H9 (cell line): Measurements from ENCODE around the gene FBXO2. TPM values are rescaled to one million over a fixed set of nuclear protein-coding genes. Genes with fewer than 3 reads are reported as not detected.

Source experiments
- DNase-seq: peaks from one replicate; pipeline ENCODE4 v3.0.0-alpha.2; 2017
- H2AFZ ChIP-seq: one replicate; pipeline ENCODE4 v1.6.1; 2013; ENCODE audit warnings: mild to moderate bottlenecking, low read length, control low read depth, moderate library complexity
- H2AK5ac ChIP-seq: 2 replicates; pipeline ENCODE4 v1.6.1; 2013; ENCODE audit warnings: low read length, control low read depth, mixed read lengths; ENCODE audit not compliant: insufficient read length
- H2BK120ac ChIP-seq: one replicate; pipeline ENCODE4 v1.6.1; 2013; ENCODE audit warnings: low read depth, mild to moderate bottlenecking, low read length, control low read depth, inconsistent platforms; ENCODE audit not compliant: poor library complexity, severe bottlenecking
- H2BK12ac ChIP-seq: 2 replicates; pipeline ENCODE4 v1.6.1; 2013; ENCODE audit warnings: low read length, control low read depth, mixed read lengths, low read depth; ENCODE audit not compliant: insufficient read length
- H2BK15ac ChIP-seq: 2 replicates; pipeline ENCODE4 v1.6.1; 2013; ENCODE audit warnings: low read depth, low read length, control low read depth
- H2BK20ac ChIP-seq: one replicate; pipeline ENCODE4 v1.6.1; 2013; ENCODE audit warnings: low read depth, mild to moderate bottlenecking, low read length, control low read depth, inconsistent platforms; ENCODE audit not compliant: poor library complexity, severe bottlenecking
- H2BK5ac ChIP-seq: 2 replicates; pipeline ENCODE4 v1.6.1; 2013; ENCODE audit warnings: low read length, control low read depth, mixed read lengths; ENCODE audit not compliant: insufficient read length
- H3K14ac ChIP-seq: 2 replicates; pipeline ENCODE4 v1.6.1; 2013; ENCODE audit warnings: low read length, control low read depth; ENCODE audit not compliant: insufficient read depth
- H3K18ac ChIP-seq: 2 replicates; pipeline ENCODE4 v1.6.1; 2013; ENCODE audit warnings: low read depth, mild to moderate bottlenecking, mixed read lengths, low read length, control low read depth; ENCODE audit not compliant: insufficient read length
- H3K23ac ChIP-seq: 2 replicates; pipeline ENCODE4 v1.6.1; 2013; ENCODE audit warnings: low read length, control low read depth, mixed read lengths, low read depth; ENCODE audit not compliant: insufficient read length
- H3K23me2 ChIP-seq: 2 replicates; pipeline ENCODE4 v1.6.1; 2013; ENCODE audit warnings: low read depth, mild to moderate bottlenecking, mixed read lengths, low read length, control low read depth; ENCODE audit not compliant: insufficient read length, poor library complexity, severe bottlenecking
- H3K27ac ChIP-seq: 2 replicates; pipeline ENCODE4 v1.5.1; 2013; ENCODE audit warnings: low read length, control low read depth, mixed read lengths, low read depth; ENCODE audit not compliant: insufficient read length
- H3K27me3 ChIP-seq: 2 replicates; pipeline ENCODE4 v1.6.1; 2013; ENCODE audit warnings: low read length, control low read depth, inconsistent platforms; ENCODE audit not compliant: insufficient read depth
- H3K4ac ChIP-seq: 2 replicates; pipeline ENCODE4 v1.6.1; 2013; ENCODE audit warnings: low read depth, mild to moderate bottlenecking, control low read depth, inconsistent platforms, low read length, moderate library complexity
- H3K4me1 ChIP-seq: 2 replicates; pipeline ENCODE4 v1.6.1; 2013; ENCODE audit warnings: low read length, control low read depth, inconsistent platforms; ENCODE audit not compliant: insufficient read depth
- H3K4me2 ChIP-seq: 2 replicates; pipeline ENCODE4 v1.6.1; 2013; ENCODE audit warnings: low read length, control low read depth, mixed read lengths; ENCODE audit not compliant: insufficient read length, insufficient read depth
- H3K56ac ChIP-seq: 2 replicates; pipeline ENCODE4 v1.6.1; 2013; ENCODE audit warnings: low read depth, mild to moderate bottlenecking, mixed read lengths, low read length, control low read depth; ENCODE audit not compliant: insufficient read length
- H3K79me1 ChIP-seq: 2 replicates; pipeline ENCODE4 v1.6.1; 2013; ENCODE audit warnings: low read depth, mild to moderate bottlenecking, moderate library complexity, low read length, control low read depth, inconsistent platforms; ENCODE audit not compliant: insufficient read depth, poor library complexity, severe bottlenecking
- H3K79me2 ChIP-seq: 2 replicates; pipeline ENCODE4 v1.6.1; 2013; ENCODE audit warnings: low read length, control low read depth, inconsistent platforms; ENCODE audit not compliant: insufficient read depth
- H3K9ac ChIP-seq: 2 replicates; pipeline ENCODE4 v1.6.1; 2013; ENCODE audit warnings: low read length, control low read depth, mixed read lengths; ENCODE audit not compliant: insufficient read length; ENCODE audit errors: extremely low read depth
- H3K9me3 ChIP-seq: one replicate; pipeline ENCODE4 v1.6.1; 2013; ENCODE audit warnings: low read depth, low read length, inconsistent platforms; ENCODE audit not compliant: control insufficient read depth
- H3T11ph ChIP-seq: one replicate; pipeline ENCODE4 v1.6.1; 2013; ENCODE audit warnings: mild to moderate bottlenecking, low read length, control low read depth, inconsistent platforms
- H4K20me1 ChIP-seq: one replicate; pipeline ENCODE4 v1.6.1; 2013; ENCODE audit not compliant: control insufficient read depth, insufficient read length, insufficient read depth
- H4K5ac ChIP-seq: 2 replicates; pipeline ENCODE4 v1.6.1; 2013; ENCODE audit warnings: low read depth, mild to moderate bottlenecking, mixed read lengths, low read length, control low read depth; ENCODE audit not compliant: insufficient read length
- H4K8ac ChIP-seq: replicated peaks from 2 replicates; pipeline ENCODE4 v1.6.1; 2013; ENCODE audit warnings: low read length, control low read depth, mixed read lengths, low read depth; ENCODE audit not compliant: insufficient read length
- H4K91ac ChIP-seq: 2 replicates; pipeline ENCODE4 v1.6.1; 2013; ENCODE audit warnings: low read depth, mild to moderate bottlenecking, moderate library complexity, mixed read lengths, low read length, control low read depth; ENCODE audit not compliant: insufficient read length
- H3K27ac Mint-ChIP-seq, 3 experiments: 2 replicates in 2 of 3; 3 replicates in 1 of 3; pipeline ENCODE4 v1.8.0; 2020 to 2021; ENCODE audit warnings: mixed read lengths in 3 of 3, mild to moderate bottlenecking in 1 of 3, moderate library complexity in 1 of 3
- H3K27me3 Mint-ChIP-seq: 2 replicates; pipeline ENCODE4 v1.8.0; 2021; ENCODE audit warnings: low read depth, mild to moderate bottlenecking, moderate library complexity, mixed read lengths
- H3K36me3 Mint-ChIP-seq, 3 experiments: 2 replicates in 2 of 3; 3 replicates in 1 of 3; pipeline ENCODE4 v1.8.0; 2020 to 2021; ENCODE audit warnings: low read depth in 3 of 3, mixed read lengths in 3 of 3; ENCODE audit not compliant: insufficient read depth in 1 of 3
- H3K4me1 Mint-ChIP-seq, 2 experiments: 2 replicates each; pipeline ENCODE4 v1.8.0; 2020; ENCODE audit warnings: mixed read lengths in 2 of 2
- H3K4me3 Mint-ChIP-seq, 2 experiments: 2 replicates in 1 of 2; 3 replicates in 1 of 2; pipeline ENCODE4 v1.8.0; 2020 to 2021; ENCODE audit warnings: mild to moderate bottlenecking in 2 of 2, mixed read lengths in 2 of 2, moderate library complexity in 1 of 2
- H3K9me3 Mint-ChIP-seq, 2 experiments: 2 replicates in 1 of 2; 3 replicates in 1 of 2; pipeline ENCODE4 v1.8.0; 2020; ENCODE audit warnings: mild to moderate bottlenecking in 2 of 2, mixed read lengths in 2 of 2, moderate library complexity in 1 of 2
- WGBS: extraction: QIAGEN DNeasy Blood & Tissue Kit; methylation state at CpG from one replicate; pipeline ENCODE4 v1.1.7; 2013; ENCODE audit warnings: missing lambda C conversion rate, low lambda C conversion rate, mixed read lengths; ENCODE audit not compliant: insufficient read length; ENCODE audit errors: extremely low coverage; 5-methylcytosine and 5-hydroxymethylcytosine counted together
- total RNA-seq: library from RNA; stranded (reverse); gene quantifications from 2 replicates; pipeline ENCODE4 v1.2.1, GENCODE V29; 2021
- TF ChIP-seq, protein P1 (sequence below): fragments of 200-600 bp; sonication (generic); conservative IDR thresholded peaks from 3 replicates; pipeline ENCODE4 v1.8.0; 2021; ENCODE audit warnings: antibody characterized with exemption, mild to moderate bottlenecking

Gene FBXO2
- total RNA-seq, 1 experiment from 2014 or later: 28.9 TPM

DNA sequence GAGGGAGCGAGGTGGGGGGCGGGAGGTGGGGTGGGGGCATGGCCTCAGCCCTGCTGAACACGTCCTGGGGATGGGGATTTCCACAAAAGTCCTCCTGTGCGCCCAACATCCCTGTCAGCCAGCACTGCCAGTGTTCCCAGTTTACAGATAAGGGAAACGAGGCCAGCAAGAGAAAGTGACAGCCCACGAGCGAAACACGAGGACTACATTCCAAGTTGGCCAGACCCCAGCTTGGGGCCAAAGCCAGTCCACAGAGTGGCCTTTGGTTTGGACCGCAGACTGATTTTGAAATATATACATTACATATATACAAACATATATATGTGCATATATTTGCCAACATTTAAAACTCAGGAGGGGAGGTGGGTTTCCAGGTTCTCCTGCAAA, 5.0 kb downstream of the FBXO2 start:
- no peak overlapping the region for H3K56ac ChIP-seq
- no peaks in the 10 kb centered on the region for H3K79me2 ChIP-seq
- peaks cover 3% of the 10 kb centered on the region for H3K23me2 ChIP-seq
- H2BK12ac ChIP-seq: no peak overlapping the region
- no CpG with 5 or more reads among the region's 9 CpGs for WGBS
- no peaks in the 10 kb centered on the region; the same call in 1 of the 2 replicates for H3K27me3 ChIP-seq
- H3T11ph ChIP-seq: no peak overlapping the region
- no peak overlapping the region for H2AK5ac ChIP-seq
- no peak overlapping the region for H3K14ac ChIP-seq
- H3K79me1 ChIP-seq: no peaks in the 10 kb centered on the region
- H2BK5ac ChIP-seq: no peak overlapping the region
- TF ChIP-seq, protein P1, sequence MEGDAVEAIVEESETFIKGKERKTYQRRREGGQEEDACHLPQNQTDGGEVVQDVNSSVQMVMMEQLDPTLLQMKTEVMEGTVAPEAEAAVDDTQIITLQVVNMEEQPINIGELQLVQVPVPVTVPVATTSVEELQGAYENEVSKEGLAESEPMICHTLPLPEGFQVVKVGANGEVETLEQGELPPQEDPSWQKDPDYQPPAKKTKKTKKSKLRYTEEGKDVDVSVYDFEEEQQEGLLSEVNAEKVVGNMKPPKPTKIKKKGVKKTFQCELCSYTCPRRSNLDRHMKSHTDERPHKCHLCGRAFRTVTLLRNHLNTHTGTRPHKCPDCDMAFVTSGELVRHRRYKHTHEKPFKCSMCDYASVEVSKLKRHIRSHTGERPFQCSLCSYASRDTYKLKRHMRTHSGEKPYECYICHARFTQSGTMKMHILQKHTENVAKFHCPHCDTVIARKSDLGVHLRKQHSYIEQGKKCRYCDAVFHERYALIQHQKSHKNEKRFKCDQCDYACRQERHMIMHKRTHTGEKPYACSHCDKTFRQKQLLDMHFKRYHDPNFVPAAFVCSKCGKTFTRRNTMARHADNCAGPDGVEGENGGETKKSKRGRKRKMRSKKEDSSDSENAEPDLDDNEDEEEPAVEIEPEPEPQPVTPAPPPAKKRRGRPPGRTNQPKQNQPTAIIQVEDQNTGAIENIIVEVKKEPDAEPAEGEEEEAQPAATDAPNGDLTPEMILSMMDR: no peak
- H2BK20ac ChIP-seq: no peak overlapping the region
- no peak overlapping the region for H2AFZ ChIP-seq
- no peaks in the 10 kb centered on the region for H3K9me3 ChIP-seq
- no peak overlapping the region for H3K18ac ChIP-seq
- no peaks in the 10 kb centered on the region for H4K20me1 ChIP-seq
- Mint-ChIP-seq H3K27ac (no peak overlapping the region), H3K27me3 (peaks cover 45% of the 10 kb centered on the region), H3K36me3 (no peaks in the 10 kb centered on the region; a peak in 1 of 7 replicates), H3K4me1 (peaks cover 18 to 28% of the 10 kb centered on the region in 2 experiments), H3K4me3 (no peak overlapping the region; a peak in 2 of 5 replicates), H3K9me3 (no peaks in the 10 kb centered on the region; a peak in 1 of 5 replicates)
- no peak overlapping the region for H2BK15ac ChIP-seq
- H4K8ac ChIP-seq: no peak overlapping the region
- H3K23ac ChIP-seq: no peak overlapping the region
- H2BK120ac ChIP-seq: no peak overlapping the region
- H3K4ac ChIP-seq: no peak overlapping the region
- H3K9ac ChIP-seq: no peak overlapping the region
- H3K4me2 ChIP-seq: peak overlapping the region; percentile 29
- H3K27ac ChIP-seq: no peak overlapping the region
- H4K91ac ChIP-seq: no peak overlapping the region
- no peaks in the 10 kb centered on the region for H3K4me1 ChIP-seq
- no peak for DNase-seq
- no peak overlapping the region for H4K5ac ChIP-seq
